ENCODE data around the gene TRIP6.
"Not testable (repeated sequence)": the region's sequence is repeated elsewhere in the genome, so short reads cannot be mapped to it uniquely, and the experiment has no call there.

The TRIP6 gene

DNA sequence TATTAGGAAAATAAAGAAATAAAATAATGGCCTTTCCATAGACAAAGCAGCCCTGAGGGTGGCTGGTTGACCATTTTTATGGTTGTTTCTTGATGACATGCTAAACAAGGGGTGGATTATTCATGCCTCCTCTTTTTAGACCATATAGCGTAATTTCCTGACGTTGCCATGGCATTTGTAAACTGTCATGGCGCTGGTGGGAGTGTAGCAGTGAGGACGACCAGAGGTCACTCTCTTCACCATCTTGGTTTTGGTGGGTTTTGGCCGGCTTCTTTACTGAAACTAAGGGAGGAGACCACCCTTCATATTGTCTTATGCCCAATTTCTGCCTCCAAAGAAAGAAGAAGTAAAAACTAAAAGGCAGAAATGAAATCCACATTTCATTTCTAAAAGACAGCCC, 52.1 kb downstream of the TRIP6 start:
- H3K4me1 ChIP-seq (ENCODE audit: control insufficient read depth, insufficient read depth, low read length); H3K9me3 ChIP-seq (ENCODE audit: control insufficient read depth, insufficient read depth, low read length); H3K9ac ChIP-seq (ENCODE audit: low read depth, low read length); H3K36me3 ChIP-seq (ENCODE audit: control insufficient read depth, insufficient read depth, low read length); H3K27me3 ChIP-seq (ENCODE audit: control insufficient read depth, insufficient read depth, low read length); H3K4me3 ChIP-seq (ENCODE audit: low read depth, low read length): not testable (repeated sequence)

- H3K4me1 ChIP-seq (ENCODE audit: control insufficient read depth, insufficient read depth, low read length); H3K9me3 ChIP-seq (ENCODE audit: control insufficient read depth, insufficient read depth, low read length); H3K4me3 ChIP-seq (ENCODE audit: low read depth, low read length); H3K27me3 ChIP-seq (ENCODE audit: control insufficient read depth, insufficient read depth, low read length); H3K36me3 ChIP-seq (ENCODE audit: control insufficient read depth, insufficient read depth, low read length); H3K9ac ChIP-seq (ENCODE audit: low read depth, low read length): not testable (repeated sequence)
Measured at GRCh38 chr7:100919779-100920437, 52.7 kb downstream of the TRIP6 start.

GRCh38 chr7:100921039-100921438, 53.9 kb downstream of the TRIP6 start:
- H3K36me3 ChIP-seq (ENCODE audit: control insufficient read depth, insufficient read depth, low read length): no peaks in the 10 kb centered on the region
- H3K9ac ChIP-seq (ENCODE audit: low read depth, low read length): no peak overlapping the region
- H3K27me3 ChIP-seq (ENCODE audit: control insufficient read depth, insufficient read depth, low read length): no peaks in the 10 kb centered on the region
- H3K4me3 ChIP-seq (ENCODE audit: low read depth, low read length): no peak overlapping the region
- peaks cover 2% of the 10 kb centered on the region for H3K4me1 ChIP-seq (ENCODE audit: control insufficient read depth, insufficient read depth, low read length)
- no peaks in the 10 kb centered on the region for H3K9me3 ChIP-seq (ENCODE audit: control insufficient read depth, insufficient read depth, low read length)

All from iPS-15b (cell line).